HG03097 (cell line): Measurements from ENCODE around the gene PPFIBP1.
"Not testable (repeated sequence)": the region's sequence is repeated elsewhere in the genome, so short reads cannot be mapped to it uniquely, and the experiment has no call there.

Experiments used
- ATAC-seq: cut with Tn5 transposase; IDR thresholded peaks from one replicate; pipeline ENCODE4 v1.9.1; 2021; ENCODE audit not compliant: unreplicated experiment, low FRiP score

The PPFIBP1 gene

GRCh38 chr12:27583057-27583797 lies 59.2 kb downstream of the PPFIBP1 start:
- no peak for ATAC-seq

DNA sequence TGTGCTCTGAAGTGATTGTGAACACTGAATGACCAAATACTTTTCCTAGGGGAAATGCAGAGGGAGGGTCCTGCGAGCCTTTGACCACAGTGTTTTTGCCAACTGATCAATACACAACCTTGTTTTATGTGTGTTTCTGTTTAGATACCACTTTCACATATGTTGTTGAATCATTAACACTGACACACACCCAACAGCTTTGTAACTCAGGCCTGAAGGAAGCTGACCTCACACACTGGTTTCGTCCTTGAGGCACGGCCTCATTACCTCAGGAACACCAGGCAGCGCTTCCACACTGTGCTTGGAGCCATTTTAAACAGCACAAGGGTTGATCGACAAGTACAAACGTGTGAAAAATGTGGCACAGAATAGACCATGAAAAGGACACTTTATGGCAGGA lies 60.0 kb downstream of the PPFIBP1 start:
- ATAC-seq = no peak

DNA sequence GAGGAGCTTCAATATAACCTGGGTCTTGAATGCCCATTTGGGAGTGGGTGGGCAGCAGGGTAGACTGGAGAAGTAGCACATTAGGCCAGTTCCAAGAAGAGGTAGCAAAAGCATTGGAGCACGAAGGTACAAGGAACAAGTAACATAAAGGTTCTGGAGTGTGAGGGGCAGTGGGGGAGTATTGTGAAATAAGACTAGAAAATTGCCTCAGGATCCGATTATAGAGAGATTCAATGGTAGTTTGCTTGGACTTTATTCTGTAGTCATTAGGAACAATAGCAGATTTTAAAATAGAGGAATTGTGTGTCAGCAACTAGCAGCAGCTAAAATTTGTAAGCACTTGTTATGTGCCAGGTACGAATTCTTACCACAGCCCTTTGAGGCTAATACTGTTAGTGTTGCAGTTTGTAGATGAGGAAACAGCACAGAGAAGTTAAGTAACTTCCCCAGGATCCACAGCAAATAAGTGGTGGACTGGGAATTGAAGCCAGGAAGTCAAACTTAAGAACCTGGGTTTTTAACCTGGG lies 61.8 kb downstream of the PPFIBP1 start:
- no peak for ATAC-seq

DNA sequence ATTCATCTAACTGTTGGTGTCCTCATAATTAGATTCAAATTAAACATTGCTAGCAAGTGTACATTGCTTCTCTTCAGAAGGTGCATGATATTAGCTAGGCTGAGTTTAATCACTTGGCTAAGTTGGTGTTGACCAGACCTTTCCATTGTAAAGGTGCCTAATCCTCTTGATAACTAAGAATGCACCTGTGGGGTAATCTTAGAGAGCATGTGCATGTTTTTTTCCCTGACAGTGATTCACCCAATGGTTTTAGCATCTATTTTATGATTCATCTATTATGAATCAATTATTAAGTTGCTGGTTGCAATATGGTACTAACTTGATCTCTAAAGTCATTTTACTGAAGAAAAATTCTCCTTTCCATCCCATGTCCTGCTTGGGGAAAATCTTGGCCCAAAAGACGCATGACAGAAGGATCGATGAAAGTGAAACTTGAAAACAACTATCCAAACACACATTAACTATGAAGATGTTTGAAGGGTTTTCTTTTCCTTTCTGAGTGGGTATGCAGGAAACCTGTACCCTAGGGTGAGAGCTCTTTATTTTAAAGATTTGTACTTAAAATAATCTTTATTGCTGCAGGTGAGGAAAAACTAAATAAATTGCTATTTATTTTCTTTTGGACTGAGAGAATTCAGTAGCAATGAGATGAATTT lies 64.2 kb downstream of the PPFIBP1 start:
- ATAC-seq = peak; percentile 48

- ATAC-seq = no peak
Measured at GRCh38 chr12:27588776-27589175, 64.8 kb downstream of the PPFIBP1 start.

GRCh38 chr12:27589419-27589818 lies 65.4 kb downstream of the PPFIBP1 start:
- no peak for ATAC-seq

GRCh38 chr12:27591698-27592097 lies 67.7 kb downstream of the PPFIBP1 start:
- not testable (repeated sequence) for ATAC-seq

DNA sequence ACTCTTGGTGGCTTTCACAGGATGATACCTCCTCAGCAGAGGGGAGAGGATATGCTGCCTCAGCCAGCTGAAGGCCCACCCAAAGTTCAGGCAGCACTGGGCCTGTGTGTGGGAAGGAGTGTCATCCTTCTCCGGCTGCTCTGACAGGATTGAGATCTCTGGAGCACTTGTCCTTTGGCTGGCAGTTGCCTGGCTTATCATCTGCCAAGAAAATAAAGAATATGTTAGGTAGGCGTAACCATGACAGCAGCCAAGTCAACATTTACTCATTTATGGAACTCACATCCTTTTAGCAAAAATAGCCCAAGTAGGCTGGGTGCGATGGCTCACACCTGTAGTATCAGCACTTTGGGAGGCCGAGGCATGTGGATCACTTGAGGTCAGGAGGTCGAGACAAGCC lies 68.5 kb downstream of the PPFIBP1 start:
- ATAC-seq = no peak

DNA sequence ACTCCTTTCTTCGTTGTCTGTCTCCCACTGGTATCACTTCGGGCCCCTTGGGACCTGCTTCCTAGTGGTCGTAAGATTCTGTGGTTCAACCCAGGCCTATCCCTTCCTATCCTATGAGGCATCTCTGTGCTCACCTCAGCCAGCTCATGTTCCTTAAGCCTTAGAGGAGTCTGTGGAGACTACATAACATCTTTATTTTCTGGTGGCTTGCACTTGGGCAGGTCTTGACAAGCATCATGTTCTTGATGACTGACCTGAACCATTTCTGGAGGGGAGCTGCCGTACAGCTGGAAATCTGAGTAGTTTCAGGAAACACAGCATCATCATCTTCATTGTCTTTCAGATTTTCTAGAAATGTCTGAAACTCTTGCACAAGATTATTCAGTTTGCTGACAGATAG lies 69.3 kb downstream of the PPFIBP1 start:
- ATAC-seq = no peak

DNA sequence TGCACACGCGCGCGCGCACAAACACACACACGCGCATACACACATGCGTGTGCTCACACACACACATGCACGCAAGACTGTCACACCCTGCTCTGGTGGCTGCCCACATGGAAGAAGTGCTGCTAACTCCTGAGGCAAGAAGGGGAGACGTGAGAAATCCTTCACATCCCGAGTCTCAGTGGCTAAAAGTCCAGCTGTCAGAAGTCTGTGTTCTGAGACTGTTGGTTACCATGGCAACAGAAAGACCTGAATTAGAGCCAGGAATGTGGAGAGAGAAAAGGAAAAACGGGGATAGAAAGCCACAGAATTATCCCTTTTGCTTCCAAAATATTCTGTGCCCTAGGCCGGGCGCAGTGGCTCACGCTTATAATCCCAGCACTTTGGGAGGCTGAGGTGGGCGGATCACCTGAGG lies 71.2 kb downstream of the PPFIBP1 start:
- ATAC-seq = no peak

GRCh38 chr12:27598866-27599265 lies 74.9 kb downstream of the PPFIBP1 start:
- not testable (repeated sequence) for ATAC-seq

GRCh38 chr12:27601056-27601828 lies 77.2 kb downstream of the PPFIBP1 start:
- not testable (repeated sequence) for ATAC-seq

- ATAC-seq = no peak
Measured at GRCh38 chr12:27602516-27602915, 78.5 kb downstream of the PPFIBP1 start.

DNA sequence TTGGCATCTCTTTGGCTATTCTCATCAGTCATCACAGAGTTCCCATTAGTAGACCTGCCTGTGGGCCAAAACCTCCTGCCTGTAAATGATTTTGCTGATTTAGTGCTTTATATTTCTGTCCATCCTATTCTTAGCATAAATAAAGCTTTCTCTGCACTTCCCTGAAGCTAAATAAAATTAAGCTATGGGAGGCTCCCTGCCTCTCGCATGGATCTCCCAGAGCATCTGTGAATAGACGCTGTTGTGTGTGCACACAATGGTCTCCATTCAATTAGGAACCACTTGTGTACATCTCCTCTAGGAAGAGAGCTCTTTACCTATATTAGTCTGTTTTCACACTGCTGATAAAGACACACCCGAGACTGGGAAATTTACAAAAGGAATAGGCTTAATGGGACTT lies 80.4 kb downstream of the PPFIBP1 start:
- no peak for ATAC-seq

- ATAC-seq = no peak
Measured at GRCh38 chr12:27606986-27607385, 83.0 kb downstream of the PPFIBP1 start.

GRCh38 chr12:27607591-27607990 lies 83.6 kb downstream of the PPFIBP1 start:
- ATAC-seq = no peak

DNA sequence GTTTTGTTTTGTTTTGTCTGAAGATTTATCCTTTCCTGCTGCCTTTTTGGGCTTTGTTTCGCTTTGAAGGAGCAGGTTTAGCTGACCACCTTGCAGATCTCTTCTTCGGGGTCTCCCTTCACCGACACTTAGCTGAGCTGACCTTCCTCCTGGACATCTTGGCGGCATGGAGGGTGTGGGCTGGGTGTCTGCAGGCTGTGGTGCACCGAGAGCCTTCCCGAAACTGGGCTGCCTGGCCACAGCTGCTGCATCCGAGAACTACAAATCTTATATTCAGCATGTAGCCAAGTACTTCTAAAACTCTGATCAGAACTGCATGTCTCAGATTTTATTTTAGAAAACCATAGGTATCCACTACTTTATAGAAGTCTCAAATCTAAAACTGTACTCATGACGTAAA lies 84.9 kb downstream of the PPFIBP1 start:
- no peak for ATAC-seq

DNA sequence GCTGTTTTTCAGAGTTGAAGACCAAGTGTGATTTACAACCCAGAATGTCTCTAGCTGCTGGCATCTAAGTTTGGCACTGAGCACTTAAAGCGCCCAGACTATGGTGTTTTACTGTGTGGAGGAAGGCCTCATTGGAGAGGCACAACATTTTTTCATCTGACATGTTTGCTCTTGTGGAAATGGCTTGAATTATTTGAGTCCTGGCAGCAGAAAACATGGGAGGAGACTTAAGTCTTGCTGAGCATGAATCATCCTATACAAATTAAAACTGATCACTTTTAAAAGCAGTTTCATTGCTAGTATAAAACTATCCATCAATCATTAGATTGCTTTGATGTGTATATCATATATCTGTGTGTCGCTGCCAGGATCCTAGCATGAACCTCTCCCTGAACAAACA lies 86.4 kb downstream of the PPFIBP1 start:
- no peak for ATAC-seq

GRCh38 chr12:27614386-27614785 lies 90.4 kb downstream of the PPFIBP1 start:
- ATAC-seq = no peak

- ATAC-seq = no peak
Measured at GRCh38 chr12:27614866-27615265, 90.9 kb downstream of the PPFIBP1 start.

- ATAC-seq = no peak
Measured at GRCh38 chr12:27615331-27615891, 91.4 kb downstream of the PPFIBP1 start.
